ENCODE data around the gene CIZ1. TPM values are rescaled to one million over a fixed set of nuclear protein-coding genes. Genes with fewer than 3 reads are reported as not detected.
A peak's percentile ranks its signal among the peaks of the same experiment; 100 is the strongest.

CIZ1 gene
- total and polyA plus RNA-seq, 2 of the 13 experiments (the other 11 are each of a cell fraction or from before 2014, with no cell fraction given), result 30.6 to 50.3 TPM

DNA sequence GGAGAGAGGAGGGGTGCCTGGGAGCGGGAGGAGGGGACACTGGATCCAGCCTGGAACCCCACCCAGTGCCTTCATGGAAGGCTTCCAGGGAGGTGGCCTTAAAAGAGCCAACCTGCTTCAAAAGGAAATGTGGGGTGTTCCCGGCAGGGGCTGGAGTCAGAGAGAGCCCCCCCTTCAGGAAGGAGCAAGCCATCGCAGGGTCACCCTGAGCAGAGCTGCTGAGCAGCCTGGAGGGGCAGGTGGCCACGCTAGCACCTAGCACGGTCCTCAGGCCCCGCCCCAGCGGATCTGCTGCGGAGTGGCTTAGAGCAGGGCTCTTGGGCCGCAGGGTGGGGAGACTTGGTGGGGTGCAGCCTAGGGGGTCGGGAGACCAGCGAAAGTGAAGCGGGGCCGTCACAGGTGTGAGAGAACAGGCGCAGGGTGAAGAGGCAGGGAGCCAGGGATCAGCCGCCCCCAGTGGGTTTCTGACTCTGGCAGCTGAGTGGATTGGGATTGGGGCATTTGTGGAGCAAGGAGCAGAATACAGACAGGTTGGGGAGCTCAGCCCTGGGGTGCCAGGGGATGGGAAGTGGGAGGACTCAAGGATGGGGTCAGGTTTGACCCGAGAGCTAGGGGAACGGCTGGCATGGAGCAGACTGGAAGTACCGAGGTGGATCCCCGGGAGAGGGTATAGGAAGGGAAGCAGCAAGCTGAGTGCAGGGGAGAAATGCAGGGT is 40.6 kb downstream of the CIZ1 start:
- no TSS peak for BruUV-seq (replicated peaks)
- no peak overlapping the region for H2AFZ ChIP-seq (ENCODE audit: low read length)
- H3K4me3 ChIP-seq (replicated peaks in 1 of 3; ENCODE audit: insufficient read depth in 1 of 3, low read depth in 2 of 3, low read length in 3 of 3), result peak overlapping the region in 2 of 3 experiments; percentile 21 to 50; a peak in 1 of 6 replicates
- FAIRE-seq (no peak), DNase-seq (ENCODE audit: low spot score) (peak; percentile 47), ATAC-seq (peak; percentile 76)
- ChIA-PET POLR2A (interaction anchor here (1.0 to 2.3 kb wide), 5 partner anchors 9 to 84 kb away, joined by 3 to 36 read pairs (median 5); partner anchors contain the start of genes BBLN and NAIF1), CTCF (ENCODE audit: low intra/inter-chr PET ratio, low total read pairs) (interaction anchor here (0.8 kb wide), 1 partner anchor 33 kb away, joined by 3 read pairs; no protein-coding TSS in a partner anchor)
- H3K4me2 ChIP-seq (ENCODE audit: low read depth, low read length), result peak overlapping the region; percentile 71
- H3K27ac ChIP-seq (ENCODE audit: extremely low read length, insufficient read depth, low read length), result no peak overlapping the region
- no peaks in the 10 kb centered on the region for H4K20me1 ChIP-seq (ENCODE audit: insufficient read depth, low read length)
- peaks cover 9 to 45% of the 10 kb centered on the region in 2 experiments; a peak in 4 of 5 replicates for H3K27me3 ChIP-seq (ENCODE audit: control insufficient read depth in 1 of 2, insufficient read depth in 2 of 2, low read length in 2 of 2)
- H3K79me2 ChIP-seq (ENCODE audit: insufficient read depth, low read length), result no peaks in the 10 kb centered on the region
- peak overlapping the region; percentile 26 for H3K9ac ChIP-seq (ENCODE audit: insufficient read depth, low read depth, low read length)
- no peaks in the 10 kb centered on the region for H3K9me3 ChIP-seq (ENCODE audit: low read length)
- no peaks in the 10 kb centered on the region for H3K36me3 ChIP-seq (replicated peaks in 1 of 2; ENCODE audit: control insufficient read depth in 1 of 2, insufficient read depth in 2 of 2, low read length in 2 of 2)
- in situ Hi-C loops (cut with HindIII; ENCODE audit: extremely low pct_ligation_motif_present, low pct_unique_long_range_greater_than_20kb) (no loop called here), intact Hi-C loops (cut with micrococcal nuclease; ENCODE audit: unreplicated experiment) (no loop called here)
- WGBS (ENCODE audit: low lambda C conversion rate), result 23% methylated on average over 18 of the region's 19 CpGs
- H3K4me1 ChIP-seq (ENCODE audit: insufficient read depth, low read length), result peaks cover 70% of the 10 kb centered on the region
- TF ChIP-seq ZNF572 (CRISPR knock-in tag; IDR thresholded peaks at IDR 0.05) (0 out of 2 replicates have a peak, but pooled peaks have one; percentile 33), GATAD1 (CRISPR knock-in tag; IDR thresholded peaks at IDR 0.05) (no peak), PITX1 (CRISPR knock-in tag; IDR thresholded peaks at IDR 0.05) (0 out of 2 replicates have a peak, but pooled peaks have one; percentile 37), SETDB1 (CRISPR knock-in tag; IDR thresholded peaks at IDR 0.05; ENCODE audit: borderline replicate concordance) (0 out of 2 replicates have a peak, but pooled peaks have one; percentile 55), RFXAP (CRISPR knock-in tag; IDR thresholded peaks at IDR 0.05; ENCODE audit: borderline replicate concordance) (no peak), NR2F6 (IDR thresholded peaks at IDR 0.05) (no peak), NR2F6 (CRISPR knock-in tag; IDR thresholded peaks at IDR 0.05) (peak; percentile 50; the same call in 1 of the 2 replicates), NFIC (IDR thresholded peaks at IDR 0.05; ENCODE audit: low read length) (no peak), ZNF788 (CRISPR knock-in tag; IDR thresholded peaks at IDR 0.05; ENCODE audit: borderline replicate concordance) (peak; percentile 40; the same call in 1 of the 2 replicates), ZBTB21 (CRISPR knock-in tag; IDR thresholded peaks at IDR 0.05) (no peak), POLR2AphosphoS5 (IDR thresholded peaks at IDR 0.05; ENCODE audit: low read depth, low read length) (no peak), XRCC5 (optimal IDR thresholded peaks at IDR 0.05; ENCODE audit: low read length) (peak; percentile 69), RXRA (CRISPR knock-in tag; IDR thresholded peaks at IDR 0.05) (no peak)
- TF ChIP-seq, protein P1, sequence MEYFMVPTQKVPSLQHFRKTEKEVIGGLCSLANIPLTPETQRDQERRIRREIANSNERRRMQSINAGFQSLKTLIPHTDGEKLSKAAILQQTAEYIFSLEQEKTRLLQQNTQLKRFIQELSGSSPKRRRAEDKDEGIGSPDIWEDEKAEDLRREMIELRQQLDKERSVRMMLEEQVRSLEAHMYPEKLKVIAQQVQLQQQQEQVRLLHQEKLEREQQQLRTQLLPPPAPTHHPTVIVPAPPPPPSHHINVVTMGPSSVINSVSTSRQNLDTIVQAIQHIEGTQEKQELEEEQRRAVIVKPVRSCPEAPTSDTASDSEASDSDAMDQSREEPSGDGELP (IDR thresholded peaks at IDR 0.05; ENCODE audit: borderline replicate concordance, low read depth), result 0 out of 2 replicates have a peak, but pooled peaks have one; percentile 23
- TF ChIP-seq, protein P2, sequence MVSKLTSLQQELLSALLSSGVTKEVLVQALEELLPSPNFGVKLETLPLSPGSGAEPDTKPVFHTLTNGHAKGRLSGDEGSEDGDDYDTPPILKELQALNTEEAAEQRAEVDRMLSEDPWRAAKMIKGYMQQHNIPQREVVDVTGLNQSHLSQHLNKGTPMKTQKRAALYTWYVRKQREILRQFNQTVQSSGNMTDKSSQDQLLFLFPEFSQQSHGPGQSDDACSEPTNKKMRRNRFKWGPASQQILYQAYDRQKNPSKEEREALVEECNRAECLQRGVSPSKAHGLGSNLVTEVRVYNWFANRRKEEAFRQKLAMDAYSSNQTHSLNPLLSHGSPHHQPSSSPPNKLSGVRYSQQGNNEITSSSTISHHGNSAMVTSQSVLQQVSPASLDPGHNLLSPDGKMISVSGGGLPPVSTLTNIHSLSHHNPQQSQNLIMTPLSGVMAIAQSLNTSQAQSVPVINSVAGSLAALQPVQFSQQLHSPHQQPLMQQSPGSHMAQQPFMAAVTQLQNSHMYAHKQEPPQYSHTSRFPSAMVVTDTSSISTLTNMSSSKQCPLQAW (CRISPR knock-in tag; IDR thresholded peaks at IDR 0.05), result peak; percentile 28; the same call in 1 of the 2 replicates
- TF ChIP-seq, protein P3, sequence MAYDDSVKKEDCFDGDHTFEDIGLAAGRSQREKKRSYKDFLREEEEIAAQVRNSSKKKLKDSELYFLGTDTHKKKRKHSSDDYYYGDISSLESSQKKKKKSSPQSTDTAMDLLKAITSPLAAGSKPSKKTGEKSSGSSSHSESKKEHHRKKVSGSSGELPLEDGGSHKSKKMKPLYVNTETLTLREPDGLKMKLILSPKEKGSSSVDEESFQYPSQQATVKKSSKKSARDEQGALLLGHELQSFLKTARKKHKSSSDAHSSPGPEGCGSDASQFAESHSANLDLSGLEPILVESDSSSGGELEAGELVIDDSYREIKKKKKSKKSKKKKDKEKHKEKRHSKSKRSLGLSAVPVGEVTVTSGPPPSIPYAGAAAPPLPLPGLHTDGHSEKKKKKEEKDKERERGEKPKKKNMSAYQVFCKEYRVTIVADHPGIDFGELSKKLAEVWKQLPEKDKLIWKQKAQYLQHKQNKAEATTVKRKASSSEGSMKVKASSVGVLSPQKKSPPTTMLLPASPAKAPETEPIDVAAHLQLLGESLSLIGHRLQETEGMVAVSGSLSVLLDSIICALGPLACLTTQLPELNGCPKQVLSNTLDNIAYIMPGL (CRISPR knock-in tag; IDR thresholded peaks at IDR 0.05; ENCODE audit: borderline replicate concordance in 1 of 2, low read depth in 1 of 2), result 0 out of 4 replicates have a peak, but pooled peaks have one; percentile 21 to 31
- TF ChIP-seq, protein P4, sequence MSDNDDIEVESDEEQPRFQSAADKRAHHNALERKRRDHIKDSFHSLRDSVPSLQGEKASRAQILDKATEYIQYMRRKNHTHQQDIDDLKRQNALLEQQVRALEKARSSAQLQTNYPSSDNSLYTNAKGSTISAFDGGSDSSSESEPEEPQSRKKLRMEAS (IDR thresholded peaks at IDR 0.05), result 0 out of 2 replicates have a peak, but pooled peaks have one; percentile 31
- TF ChIP-seq, protein P5, sequence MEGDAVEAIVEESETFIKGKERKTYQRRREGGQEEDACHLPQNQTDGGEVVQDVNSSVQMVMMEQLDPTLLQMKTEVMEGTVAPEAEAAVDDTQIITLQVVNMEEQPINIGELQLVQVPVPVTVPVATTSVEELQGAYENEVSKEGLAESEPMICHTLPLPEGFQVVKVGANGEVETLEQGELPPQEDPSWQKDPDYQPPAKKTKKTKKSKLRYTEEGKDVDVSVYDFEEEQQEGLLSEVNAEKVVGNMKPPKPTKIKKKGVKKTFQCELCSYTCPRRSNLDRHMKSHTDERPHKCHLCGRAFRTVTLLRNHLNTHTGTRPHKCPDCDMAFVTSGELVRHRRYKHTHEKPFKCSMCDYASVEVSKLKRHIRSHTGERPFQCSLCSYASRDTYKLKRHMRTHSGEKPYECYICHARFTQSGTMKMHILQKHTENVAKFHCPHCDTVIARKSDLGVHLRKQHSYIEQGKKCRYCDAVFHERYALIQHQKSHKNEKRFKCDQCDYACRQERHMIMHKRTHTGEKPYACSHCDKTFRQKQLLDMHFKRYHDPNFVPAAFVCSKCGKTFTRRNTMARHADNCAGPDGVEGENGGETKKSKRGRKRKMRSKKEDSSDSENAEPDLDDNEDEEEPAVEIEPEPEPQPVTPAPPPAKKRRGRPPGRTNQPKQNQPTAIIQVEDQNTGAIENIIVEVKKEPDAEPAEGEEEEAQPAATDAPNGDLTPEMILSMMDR (CRISPR knock-in tag; IDR thresholded peaks at IDR 0.05), result peak; percentile 71

Data from HepG2 (cell line).